Measurements from ENCODE around the gene MED26.

DNA sequence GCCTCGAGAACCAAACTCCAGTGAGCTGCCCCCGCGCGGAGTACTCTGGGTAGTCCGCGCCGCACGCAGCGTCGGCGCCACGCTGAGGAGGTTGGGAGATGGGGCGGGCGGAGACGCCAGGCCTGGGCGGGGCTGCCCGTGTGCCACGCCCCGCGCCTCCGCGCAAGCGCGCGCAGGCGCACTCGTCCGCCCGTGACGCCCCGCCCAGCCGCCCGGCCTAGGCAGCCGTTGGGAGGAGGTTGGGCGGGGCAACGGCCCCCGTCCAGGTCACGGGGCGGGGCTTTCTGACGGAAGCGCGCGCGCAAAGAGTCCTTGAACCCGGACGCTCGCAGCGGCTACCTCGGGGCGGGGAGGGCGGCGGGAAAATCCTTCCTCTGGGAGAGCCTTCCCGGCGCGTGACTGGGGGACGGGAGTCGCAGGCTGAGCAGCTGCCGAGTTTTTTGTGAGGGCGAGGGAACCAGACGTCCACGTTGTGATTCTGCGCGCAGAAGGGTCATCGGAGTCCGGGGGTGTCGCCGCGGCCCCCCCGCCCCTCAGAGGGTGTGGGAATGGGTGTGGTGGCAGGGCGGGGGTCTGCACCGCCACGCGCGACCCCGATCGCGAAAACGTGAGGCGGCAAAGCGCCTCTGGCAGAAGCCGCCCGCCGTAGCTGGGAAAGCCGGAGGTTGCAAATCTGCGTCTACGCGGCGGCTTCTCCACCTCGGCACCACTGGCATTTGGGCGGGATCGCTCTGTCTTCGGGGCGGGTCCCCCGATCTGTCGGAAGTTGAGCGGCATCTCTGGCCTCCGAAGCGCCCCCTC is at the start of gene MED26:
- TF ChIP-seq, protein P1, sequence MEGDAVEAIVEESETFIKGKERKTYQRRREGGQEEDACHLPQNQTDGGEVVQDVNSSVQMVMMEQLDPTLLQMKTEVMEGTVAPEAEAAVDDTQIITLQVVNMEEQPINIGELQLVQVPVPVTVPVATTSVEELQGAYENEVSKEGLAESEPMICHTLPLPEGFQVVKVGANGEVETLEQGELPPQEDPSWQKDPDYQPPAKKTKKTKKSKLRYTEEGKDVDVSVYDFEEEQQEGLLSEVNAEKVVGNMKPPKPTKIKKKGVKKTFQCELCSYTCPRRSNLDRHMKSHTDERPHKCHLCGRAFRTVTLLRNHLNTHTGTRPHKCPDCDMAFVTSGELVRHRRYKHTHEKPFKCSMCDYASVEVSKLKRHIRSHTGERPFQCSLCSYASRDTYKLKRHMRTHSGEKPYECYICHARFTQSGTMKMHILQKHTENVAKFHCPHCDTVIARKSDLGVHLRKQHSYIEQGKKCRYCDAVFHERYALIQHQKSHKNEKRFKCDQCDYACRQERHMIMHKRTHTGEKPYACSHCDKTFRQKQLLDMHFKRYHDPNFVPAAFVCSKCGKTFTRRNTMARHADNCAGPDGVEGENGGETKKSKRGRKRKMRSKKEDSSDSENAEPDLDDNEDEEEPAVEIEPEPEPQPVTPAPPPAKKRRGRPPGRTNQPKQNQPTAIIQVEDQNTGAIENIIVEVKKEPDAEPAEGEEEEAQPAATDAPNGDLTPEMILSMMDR (conservative IDR thresholded peaks at IDR 0.05; ENCODE audit: low read depth in 2 of 2): no peak
- TF ChIP-seq POLR2AphosphoS5 (IDR thresholded peaks at IDR 0.05; ENCODE audit: low read depth) (peak; percentile 83), NANOG (IDR thresholded peaks at IDR 0.05; ENCODE audit: borderline replicate concordance) (0 out of 2 replicates have a peak, but pooled peaks have one; percentile 27), EZH2 (IDR thresholded peaks at IDR 0.05; ENCODE audit: low read depth, unreplicated experiment) (no peak), CREB1 (CRISPR knock-in tag; IDR thresholded peaks at IDR 0.05; ENCODE audit: low read depth) (peak; percentile 45; the same call in 1 of the 2 replicates), ZNF331 (CRISPR knock-in tag; IDR thresholded peaks at IDR 0.05; ENCODE audit: low read depth) (no peak), JUNB (IDR thresholded peaks at IDR 0.05; ENCODE audit: unreplicated experiment) (no peak), ZNF462 (CRISPR knock-in tag; IDR thresholded peaks at IDR 0.05) (no peak), STAT1 (IDR thresholded peaks at IDR 0.05; ENCODE audit: unreplicated experiment) (no peak), EZH2phosphoT487 (IDR thresholded peaks at IDR 0.05; ENCODE audit: unreplicated experiment) (no peak), ZNF114 (CRISPR knock-in tag; IDR thresholded peaks at IDR 0.05) (no peak)
- TF ChIP-seq, protein P2, sequence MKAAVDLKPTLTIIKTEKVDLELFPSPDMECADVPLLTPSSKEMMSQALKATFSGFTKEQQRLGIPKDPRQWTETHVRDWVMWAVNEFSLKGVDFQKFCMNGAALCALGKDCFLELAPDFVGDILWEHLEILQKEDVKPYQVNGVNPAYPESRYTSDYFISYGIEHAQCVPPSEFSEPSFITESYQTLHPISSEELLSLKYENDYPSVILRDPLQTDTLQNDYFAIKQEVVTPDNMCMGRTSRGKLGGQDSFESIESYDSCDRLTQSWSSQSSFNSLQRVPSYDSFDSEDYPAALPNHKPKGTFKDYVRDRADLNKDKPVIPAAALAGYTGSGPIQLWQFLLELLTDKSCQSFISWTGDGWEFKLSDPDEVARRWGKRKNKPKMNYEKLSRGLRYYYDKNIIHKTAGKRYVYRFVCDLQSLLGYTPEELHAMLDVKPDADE (IDR thresholded peaks at IDR 0.05): no peak
- TF ChIP-seq, protein P3, sequence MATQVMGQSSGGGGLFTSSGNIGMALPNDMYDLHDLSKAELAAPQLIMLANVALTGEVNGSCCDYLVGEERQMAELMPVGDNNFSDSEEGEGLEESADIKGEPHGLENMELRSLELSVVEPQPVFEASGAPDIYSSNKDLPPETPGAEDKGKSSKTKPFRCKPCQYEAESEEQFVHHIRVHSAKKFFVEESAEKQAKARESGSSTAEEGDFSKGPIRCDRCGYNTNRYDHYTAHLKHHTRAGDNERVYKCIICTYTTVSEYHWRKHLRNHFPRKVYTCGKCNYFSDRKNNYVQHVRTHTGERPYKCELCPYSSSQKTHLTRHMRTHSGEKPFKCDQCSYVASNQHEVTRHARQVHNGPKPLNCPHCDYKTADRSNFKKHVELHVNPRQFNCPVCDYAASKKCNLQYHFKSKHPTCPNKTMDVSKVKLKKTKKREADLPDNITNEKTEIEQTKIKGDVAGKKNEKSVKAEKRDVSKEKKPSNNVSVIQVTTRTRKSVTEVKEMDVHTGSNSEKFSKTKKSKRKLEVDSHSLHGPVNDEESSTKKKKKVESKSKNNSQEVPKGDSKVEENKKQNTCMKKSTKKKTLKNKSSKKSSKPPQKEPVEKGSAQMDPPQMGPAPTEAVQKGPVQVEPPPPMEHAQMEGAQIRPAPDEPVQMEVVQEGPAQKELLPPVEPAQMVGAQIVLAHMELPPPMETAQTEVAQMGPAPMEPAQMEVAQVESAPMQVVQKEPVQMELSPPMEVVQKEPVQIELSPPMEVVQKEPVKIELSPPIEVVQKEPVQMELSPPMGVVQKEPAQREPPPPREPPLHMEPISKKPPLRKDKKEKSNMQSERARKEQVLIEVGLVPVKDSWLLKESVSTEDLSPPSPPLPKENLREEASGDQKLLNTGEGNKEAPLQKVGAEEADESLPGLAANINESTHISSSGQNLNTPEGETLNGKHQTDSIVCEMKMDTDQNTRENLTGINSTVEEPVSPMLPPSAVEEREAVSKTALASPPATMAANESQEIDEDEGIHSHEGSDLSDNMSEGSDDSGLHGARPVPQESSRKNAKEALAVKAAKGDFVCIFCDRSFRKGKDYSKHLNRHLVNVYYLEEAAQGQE (IDR thresholded peaks at IDR 0.05; ENCODE audit: unreplicated experiment): no peak
